GM21737 (cell line): ENCODE data around the gene NEURL4.
A peak's percentile ranks its signal among the peaks of the same experiment; 100 is the strongest.
"Not testable (repeated sequence)": the region's sequence is repeated elsewhere in the genome, so short reads cannot be mapped to it uniquely, and the experiment has no call there.

Experiments used
- ATAC-seq: cut with Tn5 transposase; IDR thresholded peaks from one replicate; pipeline ENCODE4 v1.9.1; 2021; ENCODE audit warnings: mild to moderate bottlenecking, moderate library complexity; ENCODE audit not compliant: unreplicated experiment

NEURL4 gene

GRCh38 chr17:7347630-7348477 lies 18.7 kb upstream of the NEURL4 start:
- ATAC-seq = no peak

DNA sequence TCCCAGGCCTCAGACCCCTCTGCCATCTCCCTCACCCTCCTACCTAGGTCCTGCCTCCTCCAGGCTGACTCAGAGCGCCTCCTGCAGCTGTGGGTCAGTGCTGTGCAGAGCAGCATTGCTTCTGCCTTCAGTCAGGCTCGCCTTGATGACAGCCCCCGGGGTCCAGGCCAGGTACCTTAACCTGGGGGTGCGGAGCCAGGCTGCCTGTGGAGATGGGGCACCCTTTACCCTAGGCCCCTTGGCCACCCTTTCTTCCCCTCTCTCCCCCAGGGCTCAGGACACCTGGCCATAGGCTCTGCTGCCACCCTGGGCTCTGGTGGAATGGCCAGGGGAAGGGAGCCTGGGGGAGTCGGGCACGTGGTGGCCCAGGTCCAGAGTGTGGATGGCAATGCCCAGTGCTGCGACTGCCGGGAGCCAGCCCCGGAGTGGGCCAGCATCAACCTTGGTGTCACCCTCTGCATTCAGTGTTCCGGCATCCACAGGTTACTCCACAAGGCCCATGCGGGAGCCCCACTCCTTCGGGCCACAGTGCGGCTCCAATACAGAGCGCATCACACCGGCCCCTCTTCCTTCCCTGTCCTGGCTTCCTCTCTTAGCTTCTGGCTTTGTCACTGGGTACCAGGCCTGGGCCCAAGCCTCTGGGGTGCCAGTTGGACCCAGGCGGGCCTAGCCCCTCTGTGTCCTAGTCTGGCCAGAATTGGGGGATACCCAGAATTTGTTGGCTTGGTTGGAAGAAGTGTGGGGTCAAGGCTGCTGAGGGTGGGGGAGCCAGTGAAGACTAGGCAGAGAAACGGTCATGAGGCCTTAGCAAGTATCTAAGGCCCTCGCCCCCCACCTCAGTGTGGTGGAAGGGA lies 17.9 kb upstream of the NEURL4 start:
- no peak for ATAC-seq

GRCh38 chr17:7343250-7343649 lies 14.1 kb upstream of the NEURL4 start:
- no peak for ATAC-seq

DNA sequence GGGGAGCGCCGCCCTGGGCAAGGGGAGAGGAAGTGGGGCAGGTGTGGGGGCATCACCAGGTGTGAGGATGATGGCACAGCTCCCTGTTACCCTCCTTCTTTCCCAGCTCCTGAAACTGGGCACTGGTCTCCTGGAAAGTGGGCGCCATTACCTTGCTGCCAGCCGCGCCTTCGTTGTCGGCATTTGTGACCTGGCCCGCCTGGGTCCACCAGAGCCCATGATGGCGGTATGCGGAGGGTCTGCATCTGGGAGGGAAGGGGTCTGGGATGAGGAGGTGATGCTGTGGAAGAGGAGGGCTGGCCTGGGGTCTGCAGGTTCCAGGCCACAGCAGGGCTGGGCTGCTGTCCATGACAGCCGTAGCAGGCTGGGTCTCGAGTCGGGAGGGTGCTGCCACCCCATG lies 12.7 kb upstream of the NEURL4 start:
- no peak for ATAC-seq

GRCh38 chr17:7340179-7340578 lies 11.0 kb upstream of the NEURL4 start:
- ATAC-seq = no peak

DNA sequence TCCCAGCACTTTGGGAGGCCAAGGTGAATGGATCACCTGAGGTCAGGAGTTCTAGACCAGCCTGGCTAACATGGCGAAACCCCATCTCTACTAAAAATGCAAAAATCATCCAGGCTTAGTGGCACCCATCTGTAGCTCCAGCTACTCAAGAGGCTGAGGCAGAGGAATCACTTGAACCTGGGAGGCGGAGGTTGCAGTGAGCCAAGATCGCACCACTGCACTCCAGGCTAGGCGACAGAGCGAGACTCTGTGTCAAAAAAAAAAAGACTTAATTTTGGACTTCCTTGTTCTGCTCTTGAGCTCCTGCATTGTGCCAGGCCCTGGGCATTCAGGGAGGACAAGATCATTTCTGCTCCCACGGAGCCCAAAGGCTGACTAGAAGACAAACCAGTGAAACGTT lies 8.5 kb upstream of the NEURL4 start:
- ATAC-seq = not testable (repeated sequence)

DNA sequence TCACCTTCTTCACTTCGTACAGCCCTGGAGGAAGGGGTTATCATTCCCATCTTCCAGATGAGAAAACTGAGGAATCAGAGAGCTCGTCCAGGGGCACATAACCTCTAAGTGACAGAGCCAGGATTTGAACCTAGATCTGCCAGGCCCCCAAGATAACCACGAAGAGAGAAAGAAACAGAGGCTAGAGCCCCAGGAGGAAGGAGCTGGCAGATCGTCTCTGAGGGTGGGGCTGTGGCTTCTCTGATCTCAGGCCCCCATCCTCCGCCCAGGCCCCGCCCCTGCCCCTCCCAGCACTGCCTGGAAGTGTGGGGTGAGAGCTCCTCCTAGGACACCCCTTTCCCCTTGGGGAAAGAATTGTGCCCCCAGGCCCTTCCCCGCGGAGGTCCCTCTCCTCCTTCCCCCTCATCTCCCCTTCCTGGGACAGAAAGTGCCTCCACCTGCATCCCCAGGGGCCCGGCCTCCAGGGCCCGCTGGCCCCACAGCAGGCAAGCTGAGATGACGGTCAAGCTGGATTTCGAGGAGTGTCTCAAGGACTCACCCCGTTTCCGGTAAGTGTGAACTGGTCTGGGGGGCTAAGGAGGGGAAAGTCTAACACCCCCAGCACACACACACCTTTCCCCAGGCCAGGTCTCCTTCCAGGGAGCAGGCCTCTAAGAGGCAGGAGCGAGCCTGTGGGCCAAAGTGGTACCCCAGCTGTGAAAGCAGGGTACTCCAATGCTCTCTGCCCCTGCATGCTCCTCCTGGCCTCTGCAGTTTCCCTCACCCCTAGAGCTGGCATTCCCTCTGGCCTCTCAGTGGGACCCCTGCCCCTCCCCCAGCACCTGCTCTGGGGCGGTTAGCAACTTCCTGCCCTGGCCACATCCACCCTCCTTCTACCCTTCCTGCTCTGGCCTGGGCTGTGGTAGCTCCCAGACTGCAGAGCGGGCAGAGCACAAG lies 7.4 kb upstream of the NEURL4 start, which contains the start of gene ACAP1:
ACAP1 (plus strand) TSS at position 290 of the 936 bp plus-strand sequence; CDS start at position 496, 206 bp downstream.
- peak; percentile 69 for ATAC-seq

DNA sequence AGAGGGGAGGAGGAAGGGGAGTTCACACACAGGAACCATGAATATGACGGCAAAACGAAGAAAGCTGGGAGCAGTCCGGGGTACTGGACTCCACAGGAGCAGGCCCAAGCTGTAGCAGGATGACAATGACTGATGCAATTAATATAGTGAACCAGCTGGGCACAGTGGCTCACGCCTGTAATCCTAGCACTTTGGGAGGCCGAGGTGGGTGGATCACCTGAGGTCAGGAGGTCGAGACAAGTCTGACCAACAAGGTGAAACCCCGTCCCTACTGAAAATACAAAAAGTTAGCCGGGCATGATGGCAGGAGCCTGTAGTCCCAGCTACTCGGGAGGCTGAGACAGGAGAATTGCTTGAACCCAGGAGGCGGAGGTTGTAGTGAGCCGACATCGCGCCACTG lies 6.6 kb upstream of the NEURL4 start:
- not testable (repeated sequence) for ATAC-seq

DNA sequence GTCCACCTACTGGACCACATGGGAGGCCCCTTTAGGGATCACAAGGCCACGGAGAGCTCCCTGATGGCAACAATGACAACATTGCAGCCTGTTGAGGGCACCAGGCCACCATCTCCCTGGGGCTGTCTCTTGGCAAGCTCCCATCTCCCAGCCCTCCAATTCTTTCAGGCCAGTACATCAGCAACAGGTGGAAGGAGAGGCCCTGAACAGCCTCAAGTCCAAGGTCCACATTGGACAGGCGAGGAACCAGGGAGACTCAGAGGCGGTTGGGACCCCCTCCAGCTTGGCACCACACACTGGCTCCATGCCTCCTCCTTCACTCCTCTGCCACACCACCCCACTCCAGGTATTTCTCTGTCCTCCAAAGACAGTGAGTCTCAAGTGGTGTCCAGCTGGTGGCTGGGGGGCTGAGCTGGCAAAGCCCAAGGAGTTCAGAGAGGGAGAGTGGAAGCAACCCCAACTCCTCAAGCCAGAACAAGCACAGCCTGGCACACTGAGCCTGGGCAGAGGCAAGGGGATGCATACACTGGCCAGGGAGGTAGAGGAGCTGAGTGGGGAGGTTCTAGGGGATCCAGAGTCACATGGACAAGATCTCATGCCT lies 5.9 kb upstream of the NEURL4 start:
- no peak for ATAC-seq

DNA sequence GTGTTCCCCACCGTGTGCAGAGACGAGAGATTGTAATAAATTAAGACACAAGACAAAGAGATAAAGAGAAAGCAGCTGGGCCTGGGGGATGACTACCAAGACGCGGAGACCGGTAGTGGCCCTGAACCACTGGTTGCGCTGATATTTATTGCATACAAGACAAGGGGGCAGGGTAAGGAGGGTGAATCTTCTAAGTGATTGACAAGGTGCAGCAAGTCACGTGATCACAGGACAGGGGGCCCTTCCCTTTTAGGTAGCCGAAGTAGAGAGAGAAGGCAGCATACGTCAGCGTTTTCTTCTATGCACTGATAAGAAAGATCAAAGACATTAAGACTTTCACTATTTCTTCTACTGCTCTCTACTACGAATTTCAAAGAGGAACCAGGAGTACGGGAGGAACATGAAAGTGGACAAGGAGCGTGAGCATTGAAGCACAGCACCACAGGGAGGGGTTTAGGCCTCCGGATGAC lies 3.5 kb upstream of the NEURL4 start:
- not testable (repeated sequence) for ATAC-seq

DNA sequence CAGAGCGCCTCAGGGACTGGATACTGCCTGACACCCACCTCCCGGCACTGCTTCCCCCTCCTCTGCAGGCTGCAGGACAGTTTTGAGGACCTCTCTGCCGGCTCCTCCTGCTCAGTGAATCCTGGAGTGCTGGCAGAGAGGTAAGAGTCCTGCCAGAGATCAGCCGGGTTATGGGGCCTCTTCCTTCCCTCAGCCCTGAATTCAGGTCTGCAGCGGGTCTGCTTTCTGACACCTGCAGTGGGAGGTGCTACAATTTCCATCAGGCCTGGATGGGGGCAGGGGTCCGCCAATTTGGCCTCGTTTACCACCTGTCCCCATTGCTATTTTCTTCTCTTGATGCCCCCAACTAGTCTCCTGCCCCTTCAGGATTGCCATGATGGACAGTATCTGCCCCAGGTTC lies 3.0 kb upstream of the NEURL4 start:
- no peak for ATAC-seq

GRCh38 chr17:7330638-7331015 lies 1.5 kb upstream of the NEURL4 start:
- ATAC-seq = no peak

GRCh38 chr17:7329997-7330637 lies 982 bp upstream of the NEURL4 start:
- peak; percentile 31 for ATAC-seq

GRCh38 chr17:7329374-7329996 lies 350 bp upstream of the NEURL4 start:
- peak; percentile 55 for ATAC-seq

DNA sequence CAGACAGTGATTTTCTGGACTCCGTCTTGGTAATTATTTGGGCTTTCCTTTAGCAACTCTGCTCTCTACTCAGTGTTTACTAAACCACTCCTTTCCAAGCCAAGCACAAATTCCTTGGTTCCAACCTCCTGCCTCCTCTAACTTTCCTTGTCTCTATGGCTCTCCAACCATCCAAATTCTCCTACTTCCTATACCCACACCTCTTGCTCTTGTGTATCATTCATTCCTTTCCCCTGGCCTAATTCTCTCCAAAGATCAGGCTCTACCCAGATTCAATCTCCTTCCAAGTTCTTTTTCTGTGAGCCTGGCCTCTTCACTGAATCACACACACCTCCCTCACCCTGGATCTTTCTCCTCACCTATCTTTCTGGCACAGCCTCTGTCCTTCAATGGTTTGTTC lies 1.1 kb downstream of the NEURL4 start:
- no peak for ATAC-seq

DNA sequence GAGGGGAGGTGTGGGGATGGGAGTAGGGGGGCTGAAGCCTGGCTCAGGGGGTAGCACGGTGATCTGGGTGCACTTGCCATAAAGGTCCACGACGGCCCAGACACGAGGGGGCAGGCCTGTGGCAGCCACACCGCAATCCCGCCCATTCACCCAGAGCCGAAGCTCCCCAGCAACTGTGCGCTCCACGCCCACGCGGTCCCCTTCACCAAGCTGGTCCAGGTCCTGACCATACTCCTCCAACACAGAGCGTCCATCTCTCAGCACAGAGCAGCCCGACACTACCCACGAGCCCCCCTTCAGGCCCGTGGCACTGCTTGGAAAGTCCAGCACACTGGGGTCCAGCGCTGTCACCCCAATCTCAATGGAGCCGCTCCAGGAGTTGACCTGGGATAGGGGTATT lies 1.6 kb downstream of the NEURL4 start:
- no peak for ATAC-seq

- no peak for ATAC-seq
These were observed 2.1 kb downstream of the NEURL4 start for GRCh38 chr17:7327056-7327455.

DNA sequence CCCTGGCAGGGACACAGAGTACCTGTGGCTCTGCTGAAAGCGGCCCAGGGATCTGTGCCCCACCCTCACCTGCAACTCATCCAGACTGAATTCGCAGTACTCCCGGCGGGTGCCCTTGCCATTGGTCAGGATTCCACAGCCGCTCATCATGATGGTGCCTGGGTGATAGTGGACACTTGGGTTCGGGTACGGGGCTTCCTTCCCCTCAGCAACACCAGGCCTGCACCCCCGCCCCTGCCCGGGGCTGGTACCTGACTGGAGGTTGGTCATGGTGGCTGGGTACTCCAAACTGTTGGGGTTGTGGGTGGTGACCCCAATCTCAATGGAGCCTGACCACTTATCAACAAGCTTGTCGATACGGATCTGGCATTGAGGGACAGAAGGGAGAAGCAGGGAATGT lies 2.9 kb downstream of the NEURL4 start:
- ATAC-seq = no peak

GRCh38 chr17:7325031-7325528 lies 4.1 kb downstream of the NEURL4 start:
- ATAC-seq = no peak
